H9 (cell line): ENCODE results near the gene PMS1. TPM values are rescaled to one million over a fixed set of nuclear protein-coding genes. Genes with fewer than 3 reads are reported as not detected.

Experiments used
- DNase-seq: peaks from one replicate; pipeline ENCODE4 v3.0.0-alpha.2; 2017
- H2AFZ ChIP-seq: one replicate; pipeline ENCODE4 v1.6.1; 2013; ENCODE audit warnings: mild to moderate bottlenecking, low read length, control low read depth, moderate library complexity
- H2AK5ac ChIP-seq: 2 replicates; pipeline ENCODE4 v1.6.1; 2013; ENCODE audit warnings: low read length, control low read depth, mixed read lengths; ENCODE audit not compliant: insufficient read length
- H2BK120ac ChIP-seq: one replicate; pipeline ENCODE4 v1.6.1; 2013; ENCODE audit warnings: low read depth, mild to moderate bottlenecking, low read length, control low read depth, inconsistent platforms; ENCODE audit not compliant: poor library complexity, severe bottlenecking
- H2BK12ac ChIP-seq: 2 replicates; pipeline ENCODE4 v1.6.1; 2013; ENCODE audit warnings: low read length, control low read depth, mixed read lengths, low read depth; ENCODE audit not compliant: insufficient read length
- H2BK15ac ChIP-seq: 2 replicates; pipeline ENCODE4 v1.6.1; 2013; ENCODE audit warnings: low read depth, low read length, control low read depth
- H2BK20ac ChIP-seq: one replicate; pipeline ENCODE4 v1.6.1; 2013; ENCODE audit warnings: low read depth, mild to moderate bottlenecking, low read length, control low read depth, inconsistent platforms; ENCODE audit not compliant: poor library complexity, severe bottlenecking
- H2BK5ac ChIP-seq: 2 replicates; pipeline ENCODE4 v1.6.1; 2013; ENCODE audit warnings: low read length, control low read depth, mixed read lengths; ENCODE audit not compliant: insufficient read length
- H3K14ac ChIP-seq: 2 replicates; pipeline ENCODE4 v1.6.1; 2013; ENCODE audit warnings: low read length, control low read depth; ENCODE audit not compliant: insufficient read depth
- H3K18ac ChIP-seq: 2 replicates; pipeline ENCODE4 v1.6.1; 2013; ENCODE audit warnings: low read depth, mild to moderate bottlenecking, mixed read lengths, low read length, control low read depth; ENCODE audit not compliant: insufficient read length
- H3K23ac ChIP-seq: 2 replicates; pipeline ENCODE4 v1.6.1; 2013; ENCODE audit warnings: low read length, control low read depth, mixed read lengths, low read depth; ENCODE audit not compliant: insufficient read length
- H3K23me2 ChIP-seq: 2 replicates; pipeline ENCODE4 v1.6.1; 2013; ENCODE audit warnings: low read depth, mild to moderate bottlenecking, mixed read lengths, low read length, control low read depth; ENCODE audit not compliant: insufficient read length, poor library complexity, severe bottlenecking
- H3K27ac ChIP-seq: 2 replicates; pipeline ENCODE4 v1.5.1; 2013; ENCODE audit warnings: low read length, control low read depth, mixed read lengths, low read depth; ENCODE audit not compliant: insufficient read length
- H3K27me3 ChIP-seq: 2 replicates; pipeline ENCODE4 v1.6.1; 2013; ENCODE audit warnings: low read length, control low read depth, inconsistent platforms; ENCODE audit not compliant: insufficient read depth
- H3K4ac ChIP-seq: 2 replicates; pipeline ENCODE4 v1.6.1; 2013; ENCODE audit warnings: low read depth, mild to moderate bottlenecking, control low read depth, inconsistent platforms, low read length, moderate library complexity
- H3K4me1 ChIP-seq: 2 replicates; pipeline ENCODE4 v1.6.1; 2013; ENCODE audit warnings: low read length, control low read depth, inconsistent platforms; ENCODE audit not compliant: insufficient read depth
- H3K4me2 ChIP-seq: 2 replicates; pipeline ENCODE4 v1.6.1; 2013; ENCODE audit warnings: low read length, control low read depth, mixed read lengths; ENCODE audit not compliant: insufficient read length, insufficient read depth
- H3K56ac ChIP-seq: 2 replicates; pipeline ENCODE4 v1.6.1; 2013; ENCODE audit warnings: low read depth, mild to moderate bottlenecking, mixed read lengths, low read length, control low read depth; ENCODE audit not compliant: insufficient read length
- H3K79me1 ChIP-seq: 2 replicates; pipeline ENCODE4 v1.6.1; 2013; ENCODE audit warnings: low read depth, mild to moderate bottlenecking, moderate library complexity, low read length, control low read depth, inconsistent platforms; ENCODE audit not compliant: insufficient read depth, poor library complexity, severe bottlenecking
- H3K79me2 ChIP-seq: 2 replicates; pipeline ENCODE4 v1.6.1; 2013; ENCODE audit warnings: low read length, control low read depth, inconsistent platforms; ENCODE audit not compliant: insufficient read depth
- H3K9ac ChIP-seq: 2 replicates; pipeline ENCODE4 v1.6.1; 2013; ENCODE audit warnings: low read length, control low read depth, mixed read lengths; ENCODE audit not compliant: insufficient read length; ENCODE audit errors: extremely low read depth
- H3K9me3 ChIP-seq: one replicate; pipeline ENCODE4 v1.6.1; 2013; ENCODE audit warnings: low read depth, low read length, inconsistent platforms; ENCODE audit not compliant: control insufficient read depth
- H3T11ph ChIP-seq: one replicate; pipeline ENCODE4 v1.6.1; 2013; ENCODE audit warnings: mild to moderate bottlenecking, low read length, control low read depth, inconsistent platforms
- H4K20me1 ChIP-seq: one replicate; pipeline ENCODE4 v1.6.1; 2013; ENCODE audit not compliant: control insufficient read depth, insufficient read length, insufficient read depth
- H4K5ac ChIP-seq: 2 replicates; pipeline ENCODE4 v1.6.1; 2013; ENCODE audit warnings: low read depth, mild to moderate bottlenecking, mixed read lengths, low read length, control low read depth; ENCODE audit not compliant: insufficient read length
- H4K8ac ChIP-seq: replicated peaks from 2 replicates; pipeline ENCODE4 v1.6.1; 2013; ENCODE audit warnings: low read length, control low read depth, mixed read lengths, low read depth; ENCODE audit not compliant: insufficient read length
- H4K91ac ChIP-seq: 2 replicates; pipeline ENCODE4 v1.6.1; 2013; ENCODE audit warnings: low read depth, mild to moderate bottlenecking, moderate library complexity, mixed read lengths, low read length, control low read depth; ENCODE audit not compliant: insufficient read length
- H3K27ac Mint-ChIP-seq, 3 experiments: 2 replicates in 2 of 3; 3 replicates in 1 of 3; pipeline ENCODE4 v1.8.0; 2020 to 2021; ENCODE audit warnings: mixed read lengths in 3 of 3, mild to moderate bottlenecking in 1 of 3, moderate library complexity in 1 of 3
- H3K27me3 Mint-ChIP-seq: 2 replicates; pipeline ENCODE4 v1.8.0; 2021; ENCODE audit warnings: low read depth, mild to moderate bottlenecking, moderate library complexity, mixed read lengths
- H3K36me3 Mint-ChIP-seq, 3 experiments: 2 replicates in 2 of 3; 3 replicates in 1 of 3; pipeline ENCODE4 v1.8.0; 2020 to 2021; ENCODE audit warnings: low read depth in 3 of 3, mixed read lengths in 3 of 3; ENCODE audit not compliant: insufficient read depth in 1 of 3
- H3K4me1 Mint-ChIP-seq, 2 experiments: 2 replicates each; pipeline ENCODE4 v1.8.0; 2020; ENCODE audit warnings: mixed read lengths in 2 of 2
- H3K4me3 Mint-ChIP-seq, 2 experiments: 2 replicates in 1 of 2; 3 replicates in 1 of 2; pipeline ENCODE4 v1.8.0; 2020 to 2021; ENCODE audit warnings: mild to moderate bottlenecking in 2 of 2, mixed read lengths in 2 of 2, moderate library complexity in 1 of 2
- H3K9me3 Mint-ChIP-seq, 2 experiments: 2 replicates in 1 of 2; 3 replicates in 1 of 2; pipeline ENCODE4 v1.8.0; 2020; ENCODE audit warnings: mild to moderate bottlenecking in 2 of 2, mixed read lengths in 2 of 2, moderate library complexity in 1 of 2
- CTCF ChIP-seq: fragments of 200-600 bp; sonication (generic); conservative IDR thresholded peaks from 3 replicates; pipeline ENCODE4 v1.8.0; 2021; ENCODE audit warnings: antibody characterized with exemption, mild to moderate bottlenecking
- WGBS: extraction: QIAGEN DNeasy Blood & Tissue Kit; methylation state at CpG from one replicate; pipeline ENCODE4 v1.1.7; 2013; ENCODE audit warnings: missing lambda C conversion rate, low lambda C conversion rate, mixed read lengths; ENCODE audit not compliant: insufficient read length; ENCODE audit errors: extremely low coverage; 5-methylcytosine and 5-hydroxymethylcytosine counted together
- total RNA-seq: library from RNA; stranded (reverse); gene quantifications from 2 replicates; pipeline ENCODE4 v1.2.1, GENCODE V29; 2021

Gene PMS1
- total RNA-seq, 1 experiment from 2014 or later, result 47.2 TPM

GRCh38 chr2:189879716-189880081 is 95.4 kb downstream of the PMS1 start:
- no peak overlapping the region for H2BK5ac ChIP-seq
- H2BK15ac ChIP-seq, result no peak overlapping the region
- no peak overlapping the region for H3K9ac ChIP-seq
- no peaks in the 10 kb centered on the region for H3K4me1 ChIP-seq
- no peaks in the 10 kb centered on the region for H3K23me2 ChIP-seq
- H3K4me2 ChIP-seq, result no peak overlapping the region
- Mint-ChIP-seq H3K27ac (peak overlapping the region in 2 of 3 experiments; percentile 16 to 64; a peak in 2 of 7 replicates), H3K27me3 (no peaks in the 10 kb centered on the region), H3K4me1 (peaks cover 9 to 10% of the 10 kb centered on the region in 2 experiments), H3K36me3 (peaks cover 3 to 23% (median 21%) of the 10 kb centered on the region in 3 experiments; a peak in 6 of 7 replicates), H3K4me3 (no peak overlapping the region), H3K9me3 (no peaks in the 10 kb centered on the region)
- no peak overlapping the region for H3K56ac ChIP-seq
- no peaks in the 10 kb centered on the region for H3K9me3 ChIP-seq
- H4K5ac ChIP-seq, result no peak overlapping the region
- H4K20me1 ChIP-seq, result no peaks in the 10 kb centered on the region
- H3K79me1 ChIP-seq, result no peaks in the 10 kb centered on the region
- H2BK20ac ChIP-seq, result no peak overlapping the region
- H3K4ac ChIP-seq, result no peak overlapping the region
- no peak overlapping the region for H3K27ac ChIP-seq
- no peak overlapping the region for H3T11ph ChIP-seq
- H3K14ac ChIP-seq, result no peak overlapping the region
- H2BK120ac ChIP-seq, result no peak overlapping the region
- no CpG with 5 or more reads among the region's 8 CpGs for WGBS
- no peak overlapping the region for H4K8ac ChIP-seq
- no peak overlapping the region for H3K23ac ChIP-seq
- H4K91ac ChIP-seq, result no peak overlapping the region
- H2AFZ ChIP-seq, result no peak overlapping the region
- H2BK12ac ChIP-seq, result no peak overlapping the region
- H3K79me2 ChIP-seq, result no peaks in the 10 kb centered on the region
- no peak for TF ChIP-seq CTCF
- no peak overlapping the region for H3K18ac ChIP-seq
- no peak for DNase-seq
- H2AK5ac ChIP-seq, result no peak overlapping the region
- no peaks in the 10 kb centered on the region for H3K27me3 ChIP-seq
